GM18858 (cell line): ENCODE measurements around the gene KIRREL3.

Source experiments
- ATAC-seq: cut with Tn5 transposase; IDR thresholded peaks from one replicate; pipeline ENCODE4 v1.9.1; 2021; ENCODE audit not compliant: unreplicated experiment

Gene KIRREL3

DNA sequence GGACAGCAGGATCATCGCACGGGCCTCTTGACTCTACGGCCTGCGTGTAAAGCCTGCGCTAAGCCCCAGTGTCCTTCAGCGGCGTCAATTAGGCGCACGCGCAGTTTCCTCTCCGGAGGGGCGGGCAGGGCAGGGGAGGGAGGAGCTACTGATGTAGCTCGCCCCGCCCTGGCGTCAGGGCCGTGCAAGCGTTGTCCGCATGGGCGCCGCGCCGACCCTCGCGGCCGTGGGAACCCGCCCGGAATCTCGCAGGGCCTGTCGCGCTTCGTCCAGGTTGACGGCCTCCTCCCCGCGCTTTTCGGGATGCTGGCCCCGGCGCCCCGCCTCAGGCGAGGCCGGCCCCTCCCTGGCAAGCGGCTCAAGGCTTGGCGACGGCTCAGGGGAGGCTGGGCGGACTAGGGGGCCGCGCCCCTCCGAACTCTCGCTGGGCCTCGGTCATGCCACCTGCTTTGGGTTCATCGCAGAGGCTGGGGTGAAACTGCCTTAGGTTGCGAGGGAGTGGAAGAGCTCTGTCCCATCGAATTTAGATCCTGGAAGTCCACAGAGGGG is 584.0 kb downstream of the KIRREL3 start:
- ATAC-seq, result peak; percentile 50

DNA sequence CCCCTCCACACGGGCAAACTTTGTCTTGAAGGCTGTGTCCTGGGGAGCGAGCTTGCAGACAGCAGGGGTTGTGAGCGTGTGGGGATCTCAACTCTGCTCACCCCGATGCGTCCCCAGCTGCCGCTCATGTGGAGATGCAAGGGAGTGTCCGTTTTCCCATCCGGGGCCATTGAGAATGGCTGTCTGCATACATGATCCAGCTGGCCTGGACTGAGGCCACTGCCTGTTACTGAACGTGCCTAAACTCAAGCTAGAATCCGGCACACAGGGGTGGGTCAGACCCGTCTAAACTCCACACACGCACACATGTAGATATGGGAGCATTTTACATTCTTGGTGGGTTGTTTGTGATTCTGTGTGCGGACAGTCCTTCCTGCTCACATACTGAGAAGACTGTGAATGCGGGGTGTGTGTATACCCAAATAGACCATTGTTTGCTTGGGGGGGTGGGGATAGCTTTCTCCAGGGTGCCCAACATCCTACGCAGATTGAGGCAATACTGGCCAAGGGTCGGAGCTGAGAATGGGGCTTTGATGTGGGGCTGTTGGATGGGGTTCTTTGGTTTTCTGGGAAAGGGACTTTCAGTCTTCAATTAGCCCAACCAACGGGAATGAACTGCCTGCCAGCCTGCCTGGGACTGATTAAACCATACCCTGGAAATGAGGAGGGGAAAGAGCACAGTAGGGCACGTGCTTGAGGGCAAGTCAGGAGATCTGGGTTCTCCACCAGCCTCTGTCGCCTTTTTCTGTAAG is 584.7 kb downstream of the KIRREL3 start:
- ATAC-seq, result no peak

DNA sequence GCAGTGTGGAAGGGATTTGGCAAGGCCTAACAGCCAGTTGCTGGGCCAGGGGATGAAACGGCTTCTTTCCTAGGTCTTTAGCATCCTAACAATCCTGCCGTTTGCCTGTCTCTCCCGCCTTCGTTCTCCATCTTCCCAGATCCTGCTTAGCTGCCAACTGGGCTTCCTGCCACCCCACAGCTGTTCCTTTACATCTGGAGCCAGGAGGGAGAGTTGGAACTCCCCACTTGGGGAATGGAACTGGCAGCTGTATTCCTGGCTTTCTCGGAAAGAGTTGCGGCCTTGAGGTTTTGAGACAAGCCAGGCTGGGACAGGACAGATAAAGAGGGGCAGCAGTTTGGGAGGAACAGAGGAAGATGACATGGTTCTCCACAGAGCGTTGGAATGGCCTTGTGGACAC is 585.4 kb downstream of the KIRREL3 start:
- no peak for ATAC-seq

GRCh38 chr11:126414615-126415014 is 586.0 kb downstream of the KIRREL3 start:
- ATAC-seq, result no peak

DNA sequence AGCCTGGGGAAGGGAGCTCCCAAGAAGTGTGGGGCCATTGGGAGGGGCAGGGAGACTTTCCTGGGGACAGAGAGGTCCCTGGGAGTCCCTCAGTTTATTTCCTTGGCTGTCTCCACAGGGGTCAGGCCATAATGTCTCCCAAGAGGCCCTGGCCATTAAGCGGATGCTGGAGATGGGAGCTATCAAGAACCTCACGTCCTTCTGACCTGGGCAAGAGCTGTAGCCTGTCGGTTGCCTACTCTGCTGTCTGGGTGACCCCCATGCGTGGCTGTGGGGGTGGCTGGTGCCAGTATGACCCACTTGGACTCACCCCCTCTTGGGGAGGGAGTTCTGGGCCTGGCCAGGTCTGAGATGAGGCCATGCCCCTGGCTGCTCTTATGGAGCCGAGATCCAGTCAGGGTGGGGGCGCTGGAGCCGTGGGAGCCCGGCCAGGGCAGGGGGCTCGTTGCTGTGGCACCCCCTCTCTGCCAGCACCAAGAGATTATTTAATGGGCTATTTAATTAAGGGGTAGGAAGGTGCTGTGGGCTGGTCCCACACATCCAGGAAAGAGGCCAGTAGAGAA is 586.6 kb downstream of the KIRREL3 start:
- ATAC-seq, result no peak

DNA sequence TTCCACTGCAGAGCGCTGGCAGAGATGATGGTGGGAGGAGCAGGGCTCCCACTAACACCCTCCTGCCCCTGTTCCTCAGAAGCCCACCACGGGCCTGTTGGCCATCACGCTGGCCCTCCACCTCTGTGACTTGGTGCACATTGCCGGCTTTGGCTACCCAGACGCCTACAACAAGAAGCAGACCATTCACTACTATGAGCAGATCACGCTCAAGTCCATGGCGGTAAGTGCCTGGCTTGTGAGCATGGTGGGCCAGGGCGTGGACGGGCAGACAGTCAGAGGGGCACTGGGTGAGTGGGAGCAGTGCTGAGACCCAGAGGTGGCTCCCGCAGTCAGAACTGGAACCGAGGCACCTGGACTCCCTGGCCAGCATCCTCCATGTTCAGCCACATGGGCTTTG is 587.1 kb downstream of the KIRREL3 start:
- no peak for ATAC-seq

DNA sequence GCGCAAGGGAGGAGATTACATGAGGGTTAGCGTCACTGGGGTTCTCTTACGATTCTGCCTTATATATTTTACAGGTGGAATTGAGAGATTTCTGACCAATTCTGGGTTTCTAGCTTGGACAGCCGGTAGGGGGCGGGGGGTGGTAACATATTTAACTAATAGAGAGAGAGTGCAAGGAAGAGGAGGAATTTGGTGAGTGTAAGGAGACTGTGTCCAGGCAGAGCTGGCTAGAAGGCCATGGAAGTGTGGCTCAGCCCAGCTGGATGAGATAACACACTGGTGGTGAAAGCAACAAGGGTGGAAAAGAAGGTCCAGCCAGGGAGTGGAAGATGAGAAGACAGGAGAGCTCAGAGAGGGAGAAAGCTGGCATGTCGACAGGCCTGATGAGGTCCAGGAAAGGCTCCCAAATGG is 588.6 kb downstream of the KIRREL3 start:
- ATAC-seq, result no peak

DNA sequence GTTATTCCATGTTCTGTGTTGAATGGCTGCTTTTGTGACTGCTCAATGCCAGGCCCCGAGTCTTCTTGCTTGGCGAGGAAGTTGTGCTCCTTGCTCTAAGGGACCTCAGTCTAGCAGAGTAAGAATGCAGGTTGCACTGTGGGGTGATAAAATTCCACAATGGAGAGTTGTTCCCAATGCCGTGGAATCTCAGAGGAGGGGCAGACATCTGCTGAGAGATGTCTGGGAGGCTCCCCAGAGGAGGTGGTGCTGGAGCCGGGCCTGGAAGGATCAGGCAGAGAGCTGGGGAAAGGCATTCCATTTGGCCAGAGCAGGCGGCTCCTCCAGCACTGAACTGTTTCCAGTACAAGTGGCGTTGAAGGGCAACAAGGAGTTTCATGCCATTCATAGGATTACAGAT is 589.9 kb downstream of the KIRREL3 start:
- ATAC-seq, result no peak

GRCh38 chr11:126409620-126409985 is 591.0 kb downstream of the KIRREL3 start:
- no peak for ATAC-seq

DNA sequence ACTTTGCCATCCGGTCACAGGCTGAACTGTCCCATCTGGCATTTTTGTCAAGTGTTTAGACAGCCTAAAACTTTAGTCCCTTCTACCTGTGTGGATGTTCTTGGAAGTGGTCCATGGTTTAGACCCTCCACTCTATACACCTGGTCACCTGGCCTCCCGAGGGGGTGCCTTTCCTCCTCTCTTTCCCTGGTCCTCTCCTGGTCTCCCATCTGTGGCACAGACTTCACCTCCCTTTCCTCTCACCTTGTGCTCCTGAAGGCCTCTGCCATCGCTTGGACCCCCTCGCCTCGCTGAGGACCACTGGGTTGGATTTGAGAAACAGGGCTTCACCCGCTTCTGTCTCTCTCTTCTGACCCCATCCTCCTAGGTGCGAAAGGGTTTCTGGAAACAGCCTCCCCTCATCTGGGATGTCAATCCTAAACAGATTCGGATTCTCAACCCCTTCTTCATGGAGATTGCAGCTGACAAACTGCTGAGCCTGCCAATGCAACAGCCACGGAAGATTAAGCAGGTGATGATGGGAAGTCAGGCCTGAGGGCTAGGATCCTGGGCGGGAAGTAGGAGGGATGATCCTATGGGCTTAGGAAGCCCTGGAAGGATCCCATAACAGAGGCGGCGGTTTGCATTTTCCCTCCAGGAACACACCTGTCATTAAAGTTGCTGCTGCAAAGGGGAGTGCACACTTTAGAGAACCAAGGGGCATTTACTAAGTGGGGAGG is 591.5 kb downstream of the KIRREL3 start:
- ATAC-seq, result no peak

DNA sequence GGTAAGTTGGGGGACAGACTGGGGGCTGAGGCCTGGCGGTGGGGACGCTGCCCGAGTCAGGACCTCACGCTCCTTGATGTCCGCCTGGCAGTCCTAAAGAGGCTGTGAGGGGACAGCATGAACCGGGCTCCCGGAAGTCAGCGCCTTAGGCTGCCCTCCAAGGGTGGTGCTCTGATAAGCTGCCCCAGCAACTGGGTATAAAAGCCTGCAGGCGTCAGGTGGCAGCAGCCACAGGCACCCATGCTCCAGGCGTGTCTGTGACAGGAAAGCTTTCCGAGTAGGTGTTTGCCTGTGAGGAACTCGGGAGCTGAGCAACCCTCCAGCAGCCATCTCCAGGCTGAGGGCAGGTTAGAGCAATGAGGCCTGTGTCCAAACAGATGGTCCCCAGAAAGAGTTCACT is 592.1 kb downstream of the KIRREL3 start:
- ATAC-seq, result no peak

DNA sequence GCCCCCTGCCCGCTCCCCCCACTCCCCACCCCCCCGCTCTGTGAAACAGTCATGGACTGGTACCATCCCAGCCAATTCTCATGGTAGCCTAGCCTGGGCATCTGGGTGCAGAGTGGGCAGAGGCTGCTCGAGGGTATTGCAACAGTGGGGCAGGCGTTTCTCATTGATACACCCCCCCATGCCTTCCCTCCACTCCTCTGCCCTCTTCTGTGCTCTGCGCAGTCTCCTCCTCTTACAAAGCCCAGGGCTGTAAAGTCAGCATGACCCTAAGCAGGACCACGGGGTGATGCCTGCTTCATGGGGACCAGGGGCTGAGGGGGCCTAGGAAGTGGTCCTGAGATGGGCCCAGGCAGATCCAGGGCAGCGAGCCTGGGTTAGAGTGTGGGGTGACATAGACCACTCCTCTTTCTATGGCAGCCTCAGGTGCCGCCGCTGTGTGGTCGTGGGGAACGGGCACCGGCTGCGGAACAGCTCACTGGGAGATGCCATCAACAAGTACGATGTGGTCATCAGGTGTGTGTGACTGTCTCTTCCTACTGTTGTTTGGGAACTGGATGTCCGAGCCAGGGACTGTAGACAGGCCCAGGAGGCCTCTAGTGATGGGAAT is 592.8 kb downstream of the KIRREL3 start:
- no peak for ATAC-seq

DNA sequence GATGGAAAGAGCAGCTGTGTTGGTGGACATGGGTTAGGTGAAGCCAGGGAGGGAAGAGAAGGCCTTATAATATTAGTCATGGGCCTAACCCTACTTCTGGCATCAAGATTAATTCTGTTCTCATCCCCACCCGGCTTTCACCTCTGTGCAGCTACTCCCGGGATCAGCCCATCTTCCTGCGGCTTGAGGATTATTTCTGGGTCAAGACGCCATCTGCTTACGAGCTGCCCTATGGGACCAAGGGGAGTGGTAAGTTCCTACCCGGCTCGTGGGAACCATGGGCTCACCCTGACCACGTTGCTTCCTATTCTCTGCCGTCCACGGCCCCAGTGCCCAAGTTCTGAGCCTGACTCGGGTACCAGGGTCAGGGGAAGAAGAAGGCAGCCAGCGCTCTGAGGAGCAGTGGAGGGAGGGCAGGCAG is 593.5 kb downstream of the KIRREL3 start:
- no peak for ATAC-seq

GRCh38 chr11:126406368-126406767 is 594.2 kb downstream of the KIRREL3 start:
- ATAC-seq, result no peak

- ATAC-seq, result no peak
Measured at GRCh38 chr11:126405906-126406305, 594.7 kb downstream of the KIRREL3 start.

- no peak for ATAC-seq
Measured at GRCh38 chr11:126405374-126405773, 595.2 kb downstream of the KIRREL3 start.

DNA sequence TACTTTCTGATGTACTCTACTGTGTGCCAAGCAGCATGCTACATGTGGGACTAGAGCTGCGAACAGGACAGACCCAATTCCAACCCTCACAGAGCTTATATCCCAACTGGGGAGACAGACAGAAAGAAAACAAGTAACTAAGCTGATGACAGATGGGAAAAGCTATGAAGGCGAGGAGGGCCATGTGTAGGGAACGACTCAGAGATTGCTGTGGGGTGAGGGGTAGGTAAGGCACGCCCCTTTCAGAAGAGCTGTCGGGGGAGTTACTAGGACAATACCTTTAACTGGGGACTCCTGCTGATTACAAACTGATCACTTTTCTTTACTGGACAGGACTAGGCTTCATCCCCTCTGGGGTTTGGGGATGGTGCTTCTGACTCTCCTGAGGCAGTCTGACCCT is 596.2 kb downstream of the KIRREL3 start:
- no peak for ATAC-seq

- peak; percentile 91 for ATAC-seq
Measured at GRCh38 chr11:126403658-126404057, 596.9 kb downstream of the KIRREL3 start.

DNA sequence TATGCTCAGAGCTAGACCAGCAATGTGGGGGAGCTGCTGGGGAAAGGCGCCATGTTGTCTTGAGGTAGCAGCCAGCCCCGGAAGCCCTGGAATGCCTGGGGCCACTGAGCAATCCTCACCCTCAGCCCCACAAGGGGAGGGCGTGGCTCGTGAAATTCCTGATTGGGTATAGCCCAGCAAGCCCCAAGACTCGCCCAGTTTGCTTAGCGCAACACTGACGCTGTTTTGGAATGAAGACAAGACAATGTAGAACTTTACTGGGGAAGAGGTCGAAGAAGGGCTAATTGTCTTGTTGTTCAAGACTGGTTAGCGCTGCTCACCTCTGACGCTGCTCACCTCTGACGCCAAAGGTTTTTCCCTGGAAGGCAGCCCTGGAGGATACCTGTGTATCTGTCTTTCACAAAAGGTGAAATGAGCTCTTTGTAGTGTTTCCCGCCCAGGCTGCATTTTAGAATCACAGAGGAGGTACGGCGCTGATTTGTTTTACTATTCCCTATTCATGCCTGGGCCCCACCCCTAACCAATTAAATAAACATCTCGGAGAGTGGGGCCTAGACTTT is 597.5 kb downstream of the KIRREL3 start:
- no peak for ATAC-seq

DNA sequence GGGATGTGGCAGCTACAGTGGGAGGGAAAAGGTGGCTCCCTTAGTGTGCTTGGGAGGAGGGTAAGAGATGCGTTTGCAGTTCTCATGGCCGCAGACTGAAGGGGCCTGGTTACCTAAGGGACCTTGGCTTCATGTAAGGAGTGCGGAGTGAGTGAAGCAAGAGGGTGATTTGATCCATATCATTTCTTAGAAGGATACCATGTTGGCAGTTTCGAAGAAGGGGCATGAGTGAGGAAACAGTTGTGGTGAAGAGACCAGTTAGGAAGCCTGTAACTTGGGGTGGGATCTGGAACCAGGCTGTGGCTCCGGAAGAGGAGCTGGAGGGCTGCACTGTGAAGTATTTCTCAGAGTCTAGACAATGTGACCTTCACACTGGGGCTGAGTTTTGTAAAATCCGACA is 600.1 kb downstream of the KIRREL3 start:
- ATAC-seq, result no peak

GRCh38 chr11:126400019-126400418 is 600.6 kb downstream of the KIRREL3 start:
- no peak for ATAC-seq
